K562 treated with DMSO at 1 percent for 4 hours (cell line): ENCODE data around the gene RIPPLY3. TPM values are rescaled to one million over a fixed set of nuclear protein-coding genes. Genes with fewer than 3 reads are reported as not detected.

ENCODE experiments used
- total RNA-seq: library from RNA; unstranded; fragments of 300-600 nt; gene quantifications from 2 replicates; pipeline ENCODE4 v1.2.3, GENCODE V29; 2022; ENCODE audit not compliant: insufficient read depth

The RIPPLY3 gene
- total RNA-seq: not detected in 2 replicates

GRCh38 chr21:37006486-37007291 lies at the start of gene RIPPLY3:
Gene RIPPLY3, plus strand, starts transcription at chr21:37006702. Its CDS starts 71 bp downstream, at chr21:37006773.

GRCh38 chr21:36966066-36966820 lies 40.3 kb upstream of the RIPPLY3 start, which contains the start of gene HLCS:
Gene HLCS, minus strand, starts transcription at chr21:36966669. Its CDS starts 31 bp downstream, at chr21:36966638.

Other genes with a start within 250 kb of the RIPPLY3 start
- 12.8 and 15.1 TPM in 2 replicates for gene HLCS, start 40.0 kb upstream of the RIPPLY3 start, total RNA-seq
- 13.9 and 16.2 TPM in 2 replicates for gene PIGP, start 66.4 kb downstream of the RIPPLY3 start, total RNA-seq
- gene TTC3, start 66.6 kb downstream of the RIPPLY3 start, total RNA-seq: 77.6 and 84.6 TPM in 2 replicates